GM18502 (cell line): ENCODE data around the gene TBC1D19.

Source experiments
- ATAC-seq: cut with Tn5 transposase; IDR thresholded peaks from one replicate; pipeline ENCODE4 v1.9.1; 2021; ENCODE audit warnings: mild to moderate bottlenecking; ENCODE audit not compliant: unreplicated experiment, poor library complexity

TBC1D19 gene

GRCh38 chr4:26726655-26727387 is 142.9 kb downstream of the TBC1D19 start:
- no peak for ATAC-seq

- no peak for ATAC-seq
These were observed 144.0 kb downstream of the TBC1D19 start for GRCh38 chr4:26727844-26728243.

DNA sequence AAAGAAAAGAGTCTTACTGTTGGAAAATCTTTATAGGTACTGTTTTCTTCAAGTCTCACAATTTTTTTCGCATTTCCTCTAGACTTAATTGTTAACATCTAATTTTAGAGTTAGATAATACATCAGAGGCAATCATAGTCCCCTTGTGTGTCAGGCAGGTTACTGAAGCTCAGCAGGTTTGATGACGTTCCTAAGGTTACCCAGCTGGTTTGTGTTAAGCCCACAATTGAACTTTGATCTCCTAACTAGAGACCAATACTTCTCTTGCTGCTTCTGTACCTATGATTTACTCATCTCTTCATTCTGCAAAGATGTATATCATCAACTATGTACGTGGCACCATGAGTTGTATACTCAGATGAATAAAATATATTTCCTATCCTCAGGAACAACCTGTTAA is 145.1 kb downstream of the TBC1D19 start:
- no peak for ATAC-seq

- no peak for ATAC-seq
These were observed 145.7 kb downstream of the TBC1D19 start for GRCh38 chr4:26729547-26729946.

- peak; percentile 97 for ATAC-seq
These were observed 147.6 kb downstream of the TBC1D19 start for GRCh38 chr4:26731351-26732035.

- ATAC-seq, result no peak
These were observed 148.5 kb downstream of the TBC1D19 start for GRCh38 chr4:26732356-26732755.

DNA sequence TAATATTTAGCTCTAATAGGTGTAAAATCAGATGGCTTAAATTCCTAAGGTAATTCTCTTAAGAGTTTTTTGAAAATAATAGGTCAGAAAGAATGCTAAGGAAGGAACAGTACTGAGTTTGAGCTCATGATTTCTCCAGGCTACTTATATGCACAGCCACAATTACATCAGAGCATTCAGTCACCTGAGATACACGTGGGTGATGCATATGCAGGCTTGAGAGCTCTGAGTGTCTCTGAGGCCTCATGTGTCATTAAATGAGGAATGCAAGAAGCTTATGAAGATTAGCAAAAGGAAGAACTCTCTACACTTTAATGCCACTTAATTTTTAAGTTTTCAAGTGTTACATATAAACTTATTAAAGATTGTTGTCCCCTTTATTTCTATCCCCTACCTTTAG is 152.7 kb downstream of the TBC1D19 start:
- ATAC-seq, result no peak

DNA sequence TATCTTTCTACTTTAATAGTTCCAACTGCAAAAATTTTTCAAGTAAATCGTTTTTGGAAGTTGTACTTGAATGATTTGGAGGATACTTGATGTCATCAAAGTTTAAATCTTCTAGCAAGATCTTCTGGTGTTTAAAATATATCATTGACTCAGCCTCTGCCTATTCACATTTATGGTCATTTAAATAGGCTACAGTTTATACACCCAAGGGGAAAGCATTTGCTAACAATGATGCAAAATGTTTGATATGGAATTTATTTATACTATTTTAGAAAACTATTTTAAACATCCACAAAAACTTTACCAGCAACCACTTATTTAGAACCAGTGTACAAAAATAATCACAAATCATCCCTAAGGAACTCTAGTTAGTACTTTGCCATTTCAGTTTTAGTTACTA is 153.5 kb downstream of the TBC1D19 start:
- ATAC-seq, result no peak

DNA sequence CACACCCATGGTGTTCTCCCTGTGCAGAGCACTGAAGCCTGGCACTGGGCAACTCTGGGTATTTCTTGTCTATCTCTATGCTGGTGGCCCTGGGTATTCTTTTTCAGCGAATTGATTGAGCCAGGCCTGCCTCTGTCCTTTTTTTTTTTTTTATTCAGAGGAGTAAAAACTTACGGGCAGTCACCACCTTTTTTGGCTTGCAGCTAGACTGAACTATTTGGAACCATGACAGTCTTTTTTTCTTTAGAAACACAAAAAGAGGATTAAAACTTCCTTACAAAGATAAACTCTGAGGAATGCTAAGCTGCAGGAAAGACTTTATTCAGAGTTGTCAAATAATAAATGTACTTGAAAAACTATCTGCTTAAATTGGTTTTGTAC is 157.6 kb downstream of the TBC1D19 start:
- no peak for ATAC-seq

- peak; percentile 99 for ATAC-seq
These were observed 162.9 kb downstream of the TBC1D19 start for GRCh38 chr4:26746802-26747213.

GRCh38 chr4:26748811-26749210 is 164.9 kb downstream of the TBC1D19 start:
- no peak for ATAC-seq

- no peak for ATAC-seq
These were observed 166.0 kb downstream of the TBC1D19 start for GRCh38 chr4:26749867-26750266.

DNA sequence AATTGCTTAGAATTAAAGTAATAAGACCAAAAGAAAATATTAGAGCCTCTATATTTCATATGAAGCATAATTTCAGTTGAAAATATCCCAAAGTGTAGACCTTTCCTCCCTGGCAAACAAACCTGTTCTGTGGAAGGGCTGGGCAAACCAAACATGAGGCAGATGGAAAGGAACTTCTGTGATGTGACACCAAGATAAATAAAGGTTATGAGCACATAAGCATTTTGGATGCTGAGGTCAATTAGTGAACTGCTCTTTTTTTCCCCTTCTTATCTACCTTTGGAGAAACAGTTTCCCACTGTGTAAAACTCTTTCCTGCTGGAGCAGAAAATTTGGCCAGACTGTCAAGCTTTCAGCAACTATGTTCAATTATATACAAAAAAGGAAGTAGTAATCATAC is 167.1 kb downstream of the TBC1D19 start:
- no peak for ATAC-seq

DNA sequence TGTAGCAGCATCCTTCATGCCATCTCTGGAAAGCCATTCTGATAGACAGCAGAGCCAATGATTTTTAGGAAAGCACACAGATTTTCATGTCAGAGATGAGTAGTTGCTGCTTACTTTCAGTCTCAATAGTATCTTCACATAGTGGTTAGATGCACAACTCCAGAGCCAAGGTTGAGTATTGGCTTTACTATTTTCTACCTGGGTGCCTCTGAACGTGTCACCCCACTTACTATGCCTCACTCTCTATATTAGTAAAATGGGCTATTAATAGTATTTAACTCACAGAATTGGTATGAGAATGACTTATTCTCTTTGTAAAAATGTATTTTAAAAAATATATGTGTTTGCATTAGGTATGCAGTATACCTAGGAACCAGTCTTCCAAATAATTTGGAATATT is 168.0 kb downstream of the TBC1D19 start:
- ATAC-seq, result peak; percentile 94

DNA sequence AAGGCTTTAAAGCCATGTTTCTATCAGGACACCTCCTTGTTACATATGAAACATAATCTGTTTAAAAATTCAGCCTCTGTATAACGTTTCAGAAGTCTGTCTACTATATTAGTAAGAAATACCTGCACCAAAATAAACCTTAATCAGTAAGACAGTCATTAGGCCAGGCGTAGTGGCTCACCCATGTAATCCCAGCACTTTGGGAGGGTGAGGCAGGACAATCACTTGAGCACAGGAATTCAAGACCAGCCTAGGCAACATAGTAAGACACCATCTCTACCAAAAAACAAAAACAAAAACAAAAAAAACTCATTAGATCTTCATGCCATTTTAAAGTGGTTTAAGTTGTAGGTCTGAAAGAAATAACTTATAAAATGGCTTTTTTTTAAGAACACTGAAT is 169.3 kb downstream of the TBC1D19 start:
- ATAC-seq, result no peak

DNA sequence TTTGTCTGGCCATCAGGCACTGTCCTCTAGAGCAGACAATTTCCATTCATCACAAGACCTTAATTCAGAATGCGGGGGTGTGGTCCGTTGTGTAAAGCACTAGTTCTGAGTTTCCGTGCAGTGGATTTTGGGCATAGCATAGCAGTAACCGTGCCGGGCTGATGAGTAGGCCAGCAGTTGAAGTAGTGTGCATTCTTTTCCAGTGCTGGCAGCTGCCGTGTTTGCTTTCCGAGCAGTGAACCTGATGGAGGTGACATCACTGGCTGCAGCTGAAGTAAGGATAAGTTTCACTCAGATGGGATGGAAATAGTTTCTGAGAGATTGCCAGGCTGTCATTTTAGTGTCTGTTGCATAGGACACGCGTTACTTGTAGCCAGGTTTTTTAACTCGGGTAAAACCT is 169.7 kb downstream of the TBC1D19 start:
- no peak for ATAC-seq

DNA sequence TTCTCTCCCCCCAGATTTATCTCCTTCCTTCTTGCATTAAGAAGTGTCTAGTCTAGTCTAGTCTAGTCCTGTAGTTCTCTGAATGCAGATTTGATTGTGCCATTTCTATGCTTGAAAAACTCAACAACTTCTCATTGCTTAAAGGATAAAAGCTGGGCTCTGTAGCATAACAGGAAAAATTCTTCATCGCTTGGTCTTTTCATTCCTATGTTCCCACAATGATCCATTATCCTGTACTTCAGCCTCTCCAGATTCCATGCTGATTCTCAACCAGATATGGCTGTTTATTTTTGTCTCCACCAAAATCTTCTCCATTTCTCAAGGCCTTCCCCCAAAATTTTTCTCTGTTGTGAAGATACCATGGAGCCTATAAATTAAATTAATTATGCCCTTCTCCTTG is 173.9 kb downstream of the TBC1D19 start:
- no peak for ATAC-seq

DNA sequence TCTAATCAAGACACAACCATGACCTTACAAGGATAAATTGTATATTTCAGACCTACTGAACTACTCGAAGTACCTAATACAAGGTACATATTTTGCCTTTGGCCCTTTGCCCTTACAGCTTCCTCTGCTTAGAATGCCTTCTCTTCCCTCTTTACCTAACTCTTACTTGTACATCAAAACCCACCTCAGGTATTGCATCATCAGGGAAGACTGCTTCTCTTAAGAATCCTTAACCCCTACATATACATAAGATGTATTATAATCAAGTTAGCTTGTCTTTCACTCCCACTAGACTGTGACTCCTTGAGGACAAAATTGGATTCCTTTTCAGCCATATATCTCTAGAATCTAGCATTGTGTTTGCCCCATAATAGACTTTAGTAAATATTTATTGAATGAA is 175.0 kb downstream of the TBC1D19 start:
- ATAC-seq, result no peak

- ATAC-seq, result no peak
These were observed 178.8 kb downstream of the TBC1D19 start for GRCh38 chr4:26762650-26763049.

DNA sequence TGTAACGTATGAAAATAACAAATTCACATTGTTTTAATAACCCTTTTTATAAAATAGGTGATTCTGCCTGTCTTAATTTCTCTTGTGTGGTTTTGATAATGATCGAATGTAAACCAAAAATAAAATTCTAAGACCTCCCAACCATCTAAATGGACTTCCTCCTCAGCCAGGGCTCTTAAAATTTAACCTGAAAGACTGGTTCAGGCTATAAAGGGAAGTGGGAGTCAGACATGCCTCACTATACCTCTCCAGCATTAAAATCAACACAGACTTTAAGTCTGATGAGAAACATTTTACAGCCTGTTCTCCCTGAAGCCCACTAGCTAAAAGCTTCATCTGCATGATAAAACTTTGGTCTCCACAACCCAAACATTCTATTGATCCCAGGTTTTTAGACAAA is 179.2 kb downstream of the TBC1D19 start:
- ATAC-seq, result no peak

DNA sequence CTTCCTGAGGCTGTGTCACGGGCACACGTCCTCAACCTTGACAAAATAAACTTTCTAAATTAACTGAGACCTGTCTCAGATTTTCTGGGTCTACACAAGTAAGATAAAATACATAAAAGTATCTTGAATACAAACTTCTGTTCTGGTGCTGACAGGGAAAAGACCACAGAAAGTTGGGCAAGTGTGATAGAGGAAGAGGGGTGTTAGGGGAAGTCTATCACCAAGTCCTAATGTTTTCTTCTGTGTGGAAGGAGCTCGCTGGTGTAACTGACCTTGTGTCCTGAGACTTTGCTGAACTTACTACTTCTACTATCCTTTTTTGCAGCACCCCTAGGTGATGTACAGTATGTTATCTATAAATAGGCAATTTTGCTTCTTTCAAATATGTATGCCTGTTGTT is 179.8 kb downstream of the TBC1D19 start:
- no peak for ATAC-seq

DNA sequence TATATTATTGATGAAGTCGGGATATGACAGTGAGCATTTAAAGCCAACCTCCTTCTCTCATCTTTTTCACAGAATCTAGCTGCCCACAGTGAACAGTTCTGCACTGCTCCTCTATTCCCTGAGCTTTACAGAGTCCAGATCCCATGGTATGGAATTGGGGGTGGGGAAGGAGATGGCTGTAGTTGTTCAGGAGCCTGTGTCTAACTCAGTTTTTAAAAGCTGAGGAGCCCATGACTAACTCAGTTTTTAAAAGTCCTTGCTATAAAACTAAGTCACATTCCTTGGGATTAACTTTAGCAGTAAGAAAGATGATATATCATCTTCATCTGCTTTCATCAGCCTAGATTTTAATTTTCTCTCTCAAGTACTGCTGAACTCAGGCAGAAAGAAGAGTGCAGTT is 180.3 kb downstream of the TBC1D19 start:
- ATAC-seq, result no peak
